Fibroblast of skin of right quadriceps (primary cell): ENCODE data around the gene ABCG4.
"Not testable (repeated sequence)": the region's sequence is repeated elsewhere in the genome, so short reads cannot be mapped to it uniquely, and the experiment has no call there.

Experiments
- DNase-seq: peaks from one replicate; pipeline ENCODE4 v3.0.0-alpha.2; 2013

Gene ABCG4

GRCh38 chr11:119116601-119117000 lies 32.3 kb upstream of the ABCG4 start:
- no peak for DNase-seq

- no peak for DNase-seq
Observed at GRCh38 chr11:119117004-119117706, 31.7 kb upstream of the ABCG4 start.

GRCh38 chr11:119118227-119118626 lies 30.6 kb upstream of the ABCG4 start:
- no peak for DNase-seq

- no peak for DNase-seq
Observed at GRCh38 chr11:119118946-119119345, 29.9 kb upstream of the ABCG4 start.

- peak; percentile 65 for DNase-seq
Observed at GRCh38 chr11:119120639-119121007, 28.2 kb upstream of the ABCG4 start.

GRCh38 chr11:119121008-119121810 lies 27.6 kb upstream of the ABCG4 start, which contains the start of gene HINFP:
Gene HINFP, plus strand, starts transcription at chr11:119121580. Its CDS starts 5,365 bp downstream, at chr11:119126945.
- DNase-seq, result peak; percentile 99

- no peak for DNase-seq
Observed at GRCh38 chr11:119121811-119122124, 27.1 kb upstream of the ABCG4 start.

- DNase-seq, result no peak
Observed at GRCh38 chr11:119125821-119126220, 23.0 kb upstream of the ABCG4 start.

GRCh38 chr11:119126675-119127268 lies 22.1 kb upstream of the ABCG4 start:
- no peak for DNase-seq

- DNase-seq, result no peak
Observed at GRCh38 chr11:119130662-119131061, 18.2 kb upstream of the ABCG4 start.

GRCh38 chr11:119134389-119134978 lies 14.4 kb upstream of the ABCG4 start:
- DNase-seq, result no peak

- not testable (repeated sequence) for DNase-seq
Observed at GRCh38 chr11:119139276-119139675, 9.6 kb upstream of the ABCG4 start.

GRCh38 chr11:119144825-119145486 lies 3.9 kb upstream of the ABCG4 start:
- DNase-seq, result peak; percentile 60

GRCh38 chr11:119145551-119145950 lies 3.3 kb upstream of the ABCG4 start:
- no peak for DNase-seq

- DNase-seq, result no peak
Observed at GRCh38 chr11:119147604-119148333, 1.1 kb upstream of the ABCG4 start.

GRCh38 chr11:119148720-119149017 lies 183 bp upstream of the ABCG4 start:
- DNase-seq, result no peak

GRCh38 chr11:119149786-119150275 lies 979 bp downstream of the ABCG4 start:
- no peak for DNase-seq

GRCh38 chr11:119152043-119152442 lies 3.2 kb downstream of the ABCG4 start:
- DNase-seq, result no peak

GRCh38 chr11:119152604-119153003 lies 3.8 kb downstream of the ABCG4 start:
- no peak for DNase-seq

GRCh38 chr11:119153049-119153818 lies 4.4 kb downstream of the ABCG4 start:
- no peak for DNase-seq

- no peak for DNase-seq
Observed at GRCh38 chr11:119154178-119154577, 5.3 kb downstream of the ABCG4 start.
